A549 (cell line): ENCODE data around the gene TMEM179B.

Source experiments
- EHF ChIP-seq: fragments of 250-450 bp; sonication (Bioruptor Pico); IDR thresholded peaks from 2 replicates; pipeline ENCODE4 v1.5.0; 2020; ENCODE audit warnings: mild to moderate bottlenecking
- EP300 ChIP-seq, 2 experiments: fragments of >200 bp; sonication (Bioruptor Twin); formaldehyde crosslinking; IDR thresholded peaks; 2 replicates in 1 of 2; 3 replicates in 1 of 2; pipeline ENCODE4 v1.6.1; 2016 to 2017
- GATA3 ChIP-seq: IDR thresholded peaks from 2 replicates; pipeline ENCODE4 v1.6.1; 2012; ENCODE audit warnings: borderline replicate concordance
- PBX3 ChIP-seq: IDR thresholded peaks from 2 replicates; pipeline ENCODE4 v1.6.1; 2012
- POLR2A ChIP-seq: IDR thresholded peaks from 2 replicates; pipeline ENCODE4 v1.6.1; 2012; ENCODE audit warnings: mild to moderate bottlenecking, low read length
- TF ChIP-seq, protein P1 (sequence below): fragments of >200 bp; sonication (Bioruptor Twin); formaldehyde crosslinking; IDR thresholded peaks from 3 replicates; pipeline ENCODE4 v1.5.1; 2016
- TF ChIP-seq, protein P2 (sequence below): IDR thresholded peaks from 2 replicates; pipeline ENCODE4 v1.6.1; 2012

DNA sequence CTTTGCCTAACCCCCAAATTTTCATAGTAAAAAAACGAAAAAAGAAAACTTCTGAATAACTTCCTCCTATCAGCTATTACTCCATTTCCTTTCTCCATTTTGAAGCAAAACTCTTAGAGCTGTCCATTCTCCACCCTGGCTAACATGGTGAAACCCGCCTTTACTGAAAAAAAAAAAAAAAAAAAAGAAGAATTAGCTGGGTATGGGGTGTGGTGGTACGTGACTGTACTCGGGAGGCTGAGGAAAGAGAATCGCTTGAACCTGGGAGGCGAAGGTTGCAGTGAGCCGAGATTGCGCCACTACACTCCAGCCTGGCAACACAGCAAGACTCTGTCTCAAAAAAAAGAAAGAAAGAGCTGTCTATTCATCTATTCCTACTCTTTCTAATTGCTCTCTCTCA is 29.4 kb downstream of the TMEM179B start:
- TF ChIP-seq, protein P1, sequence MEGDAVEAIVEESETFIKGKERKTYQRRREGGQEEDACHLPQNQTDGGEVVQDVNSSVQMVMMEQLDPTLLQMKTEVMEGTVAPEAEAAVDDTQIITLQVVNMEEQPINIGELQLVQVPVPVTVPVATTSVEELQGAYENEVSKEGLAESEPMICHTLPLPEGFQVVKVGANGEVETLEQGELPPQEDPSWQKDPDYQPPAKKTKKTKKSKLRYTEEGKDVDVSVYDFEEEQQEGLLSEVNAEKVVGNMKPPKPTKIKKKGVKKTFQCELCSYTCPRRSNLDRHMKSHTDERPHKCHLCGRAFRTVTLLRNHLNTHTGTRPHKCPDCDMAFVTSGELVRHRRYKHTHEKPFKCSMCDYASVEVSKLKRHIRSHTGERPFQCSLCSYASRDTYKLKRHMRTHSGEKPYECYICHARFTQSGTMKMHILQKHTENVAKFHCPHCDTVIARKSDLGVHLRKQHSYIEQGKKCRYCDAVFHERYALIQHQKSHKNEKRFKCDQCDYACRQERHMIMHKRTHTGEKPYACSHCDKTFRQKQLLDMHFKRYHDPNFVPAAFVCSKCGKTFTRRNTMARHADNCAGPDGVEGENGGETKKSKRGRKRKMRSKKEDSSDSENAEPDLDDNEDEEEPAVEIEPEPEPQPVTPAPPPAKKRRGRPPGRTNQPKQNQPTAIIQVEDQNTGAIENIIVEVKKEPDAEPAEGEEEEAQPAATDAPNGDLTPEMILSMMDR: no peak
- TF ChIP-seq GATA3 (no peak), PBX3 (no peak), POLR2A (no peak), EHF (CRISPR knock-in tag) (no peak), EP300 (IDR thresholded peaks at IDR 0.05) (no peak)
- TF ChIP-seq, protein P2, sequence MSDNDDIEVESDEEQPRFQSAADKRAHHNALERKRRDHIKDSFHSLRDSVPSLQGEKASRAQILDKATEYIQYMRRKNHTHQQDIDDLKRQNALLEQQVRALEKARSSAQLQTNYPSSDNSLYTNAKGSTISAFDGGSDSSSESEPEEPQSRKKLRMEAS: no peak
